ENCODE measurements around the gene ZDHHC14. TPM values are rescaled to one million over a fixed set of nuclear protein-coding genes. Genes with fewer than 3 reads are reported as not detected.

The ZDHHC14 gene
- total and polyA plus RNA-seq, 8 donors, result 3.4 to 25.7 (median 7.4) TPM

- no peaks in the 10 kb centered on the region for H3K27me3 ChIP-seq
- no peaks in the 10 kb centered on the region for H3K36me3 ChIP-seq
- H3K4me1 ChIP-seq, result peaks cover 0 to 6% (median 2%) of the 10 kb centered on the region in 4 donors
- H3K9me3 ChIP-seq, result no peaks in the 10 kb centered on the region
- TF ChIP-seq POLR2AphosphoS5 (IDR thresholded peaks at IDR 0.05), result no peak
- TF ChIP-seq POLR2A (IDR thresholded peaks at IDR 0.05), result no peak
- TF ChIP-seq EP300 (IDR thresholded peaks at IDR 0.05), result no peak
- no peak for TF ChIP-seq CTCF (IDR thresholded peaks at IDR 0.05)
- H3K4me3 ChIP-seq, result no peak overlapping the region
- WGBS, 5 donors, result 64 to 95% (median 81%) methylated on average over 5 of the region's 5 CpGs
- intact Hi-C loops (cut with DNase I; ENCODE audit: low total_unique reads), result no loop called here
- no peak for DNase-seq
- H3K27ac ChIP-seq, result no peak overlapping the region
Measured at GRCh38 chr6:157525918-157526425, 145.0 kb downstream of the ZDHHC14 start.

GRCh38 chr6:157527471-157527907 is 146.5 kb downstream of the ZDHHC14 start:
- Histone ChIP-seq H3K4me3 (no peak overlapping the region), H3K36me3 (no peaks in the 10 kb centered on the region), H3K27ac (peak overlapping the region in 3 of 5 donors; percentile 4 to 49 (median 44)), H3K4me1 (peaks cover 0 to 6% (median 2%) of the 10 kb centered on the region in 4 donors), H3K9me3 (no peaks in the 10 kb centered on the region), H3K27me3 (no peaks in the 10 kb centered on the region)
- DNase-seq, result peak in 1 of 2 donors; percentile 83
- WGBS, 5 donors, result 42 to 64% (median 61%) methylated on average over 4 of the region's 4 CpGs
- TF ChIP-seq POLR2AphosphoS5 (IDR thresholded peaks at IDR 0.05), result peak in 1 of 3 donors; percentile 6
- TF ChIP-seq CTCF (IDR thresholded peaks at IDR 0.05), result no peak
- intact Hi-C loops (cut with DNase I; ENCODE audit: low total_unique reads), result no loop called here

- H3K27me3 ChIP-seq, result no peaks in the 10 kb centered on the region
- TF ChIP-seq CTCF (IDR thresholded peaks at IDR 0.05) (no peak), POLR2A (IDR thresholded peaks at IDR 0.05) (no peak), EP300 (IDR thresholded peaks at IDR 0.05) (no peak), POLR2AphosphoS5 (IDR thresholded peaks at IDR 0.05) (no peak)
- no peaks in the 10 kb centered on the region for H3K9me3 ChIP-seq
- intact Hi-C loops (cut with DNase I; ENCODE audit: low total_unique reads), result no loop called here
- no peak for DNase-seq
- H3K4me3 ChIP-seq, result no peak overlapping the region
- peaks cover 0 to 6% (median 2%) of the 10 kb centered on the region in 4 donors for H3K4me1 ChIP-seq
- 82 to 94% (median 88%) methylated on average over 5 of the region's 5 CpGs for WGBS, 5 donors
- H3K27ac ChIP-seq, result no peak overlapping the region
- no peaks in the 10 kb centered on the region for H3K36me3 ChIP-seq
Measured at GRCh38 chr6:157528931-157529653, 148.1 kb downstream of the ZDHHC14 start.

GRCh38 chr6:157529654-157530039 is 148.7 kb downstream of the ZDHHC14 start:
- intact Hi-C loops (cut with DNase I; ENCODE audit: low total_unique reads), result no loop called here
- no peaks in the 10 kb centered on the region for H3K9me3 ChIP-seq
- peaks cover 0 to 7% (median 4%) of the 10 kb centered on the region in 4 donors for H3K4me1 ChIP-seq
- no peaks in the 10 kb centered on the region for H3K36me3 ChIP-seq
- TF ChIP-seq POLR2A (IDR thresholded peaks at IDR 0.05) (no peak), CTCF (IDR thresholded peaks at IDR 0.05) (no peak), POLR2AphosphoS5 (IDR thresholded peaks at IDR 0.05) (no peak), EP300 (IDR thresholded peaks at IDR 0.05) (no peak)
- no peak for DNase-seq
- H3K4me3 ChIP-seq, result no peak overlapping the region
- H3K27me3 ChIP-seq, result no peaks in the 10 kb centered on the region
- H3K27ac ChIP-seq, result no peak overlapping the region
- WGBS, 5 donors, result 95 to 100% (median 98%) methylated on average over 2 of the region's 2 CpGs
